Neural cell (in vitro differentiated cells): ENCODE results near the gene CATSPERE. TPM values are rescaled to one million over a fixed set of nuclear protein-coding genes. Genes with fewer than 3 reads are reported as not detected.

ENCODE experiments used
- H2AFZ ChIP-seq: fragments of 200-600, 300-800 bp; sonication (generic), shearing (Covaris generic); 2 replicates; pipeline ENCODE4 v1.6.0; 2014; ENCODE audit warnings: low read depth, mild to moderate bottlenecking, antibody characterized with exemption, low read length, moderate library complexity
- H3F3A ChIP-seq: fragments of 200-600 bp; shearing (Covaris generic); 2 replicates; pipeline ENCODE4 v1.6.1; 2016; ENCODE audit warnings: mild to moderate bottlenecking, moderate library complexity, mixed read lengths, antibody characterized with exemption, low read length; ENCODE audit not compliant: insufficient read depth, poor library complexity, severe bottlenecking
- H3K27ac ChIP-seq: fragments of 200-600, 300-800 bp; sonication (generic), shearing (Covaris generic); 2 replicates; pipeline ENCODE4 v1.5.1; 2014; ENCODE audit warnings: mild to moderate bottlenecking, low read length, moderate library complexity
- H3K27me3 ChIP-seq: fragments of 300-800, 200-600 bp; sonication (generic), shearing (Covaris generic); 2 replicates; pipeline ENCODE4 v1.6.0; 2014; ENCODE audit warnings: mild to moderate bottlenecking, low read depth, low read length, moderate library complexity; ENCODE audit not compliant: insufficient read depth
- H3K36me3 ChIP-seq: fragments of 300-800, 200-600 bp; sonication (generic), shearing (Covaris generic); 2 replicates; pipeline ENCODE4 v1.5.1; 2014; ENCODE audit warnings: mild to moderate bottlenecking, antibody characterized with exemption, low read length, moderate library complexity; ENCODE audit not compliant: insufficient read depth
- H3K4me2 ChIP-seq: fragments of 300-800, 200-600 bp; sonication (generic), shearing (Covaris generic); 2 replicates; pipeline ENCODE4 v1.6.0; 2014; ENCODE audit warnings: mild to moderate bottlenecking, low read length
- H3K4me3 ChIP-seq: fragments of 300-800, 200-600 bp; sonication (generic), shearing (Covaris generic); 2 replicates; pipeline ENCODE4 v1.5.1; 2014; ENCODE audit warnings: mild to moderate bottlenecking, low read length, moderate library complexity
- H3K79me2 ChIP-seq: fragments of 200-600 bp; shearing (Covaris generic); replicated peaks from 2 replicates; pipeline ENCODE4 v1.6.0; 2014; ENCODE audit warnings: mild to moderate bottlenecking, low read length, moderate library complexity; ENCODE audit not compliant: insufficient read depth
- H3K9ac ChIP-seq: fragments of 300-800, 200-600 bp; sonication (generic), shearing (Covaris generic); 2 replicates; pipeline ENCODE4 v1.6.1; 2016; ENCODE audit warnings: mild to moderate bottlenecking, low read length, mixed read lengths
- H3K9me2 ChIP-seq: fragments of 200-600 bp; shearing (Covaris generic); 2 replicates; pipeline ENCODE4 v1.6.1; 2016; ENCODE audit warnings: mild to moderate bottlenecking, low read length, mixed read lengths; ENCODE audit not compliant: insufficient read depth
- H3K9me3 ChIP-seq: fragments of 200-600, 300-800 bp; sonication (generic), shearing (Covaris generic); 2 replicates; pipeline ENCODE4 v1.6.1; 2016; ENCODE audit warnings: mild to moderate bottlenecking, mixed run types, low read length, moderate library complexity, mixed read lengths
- H4K20me1 ChIP-seq: fragments of 200-600 bp; shearing (Covaris generic); 2 replicates; pipeline ENCODE4 v1.6.1; 2016; ENCODE audit warnings: mild to moderate bottlenecking, mixed run types; ENCODE audit not compliant: insufficient read depth
- CTCF ChIP-seq: fragments of 450-650 bp; IDR thresholded peaks from 2 replicates; pipeline ENCODE4 v1.5.1; 2014; ENCODE audit warnings: antibody characterized with exemption, mild to moderate bottlenecking, moderate library complexity; ENCODE audit not compliant: poor library complexity, severe bottlenecking
- EP300 ChIP-seq: fragments of 450-650 bp; conservative IDR thresholded peaks from 2 replicates; pipeline ENCODE4 v1.6.1; 2014; ENCODE audit warnings: antibody characterized with exemption, mild to moderate bottlenecking, moderate library complexity; ENCODE audit not compliant: poor library complexity, severe bottlenecking
- EZH2 ChIP-seq: fragments of 200-600, 300-800 bp; shearing (Covaris generic), sonication (generic); IDR thresholded peaks from 2 replicates; pipeline ENCODE4 v1.6.1; 2014; ENCODE audit warnings: antibody characterized with exemption, low read length, borderline replicate concordance, mild to moderate bottlenecking; ENCODE audit not compliant: insufficient read depth, poor library complexity, severe bottlenecking
- MXI1 ChIP-seq: fragments of 450-650 bp; conservative IDR thresholded peaks from 2 replicates; pipeline ENCODE4 v1.6.1; 2014; ENCODE audit warnings: antibody characterized with exemption, mild to moderate bottlenecking; ENCODE audit not compliant: poor library complexity, severe bottlenecking
- POLR2AphosphoS5 ChIP-seq: IDR thresholded peaks from 2 replicates; pipeline ENCODE4 v1.6.1; 2012
- RAD21 ChIP-seq: fragments of 450-650 bp; conservative IDR thresholded peaks from 2 replicates; pipeline ENCODE4 v1.6.1; 2014; ENCODE audit warnings: antibody characterized with exemption, mild to moderate bottlenecking, moderate library complexity
- REST ChIP-seq: IDR thresholded peaks from 2 replicates; pipeline ENCODE4 v1.6.1; 2012; ENCODE audit warnings: borderline replicate concordance
- SMC3 ChIP-seq: fragments of 450-650 bp; conservative IDR thresholded peaks from 2 replicates; pipeline ENCODE4 v1.6.1; 2014; ENCODE audit warnings: antibody characterized with exemption, mild to moderate bottlenecking, moderate library complexity; ENCODE audit not compliant: poor library complexity
- TAF1 ChIP-seq: IDR thresholded peaks from 2 replicates; pipeline ENCODE4 v1.6.1; 2012; ENCODE audit warnings: low read depth
- polyA plus RNA-seq: library from polyadenylated mRNA; depleted of rRNA; stranded (reverse); fragments of >200 nt; gene quantifications from 2 replicates; pipeline ENCODE4 v1.2.3, GENCODE V29; 2014

Gene CATSPERE
- polyA plus RNA-seq, 1 donor from 2014 or later: 5.6 TPM

GRCh38 chr1:244640917-244641316, 179.8 kb downstream of the CATSPERE start:
- Histone ChIP-seq H3K27me3 (no peaks in the 10 kb centered on the region), H2AFZ (no peak overlapping the region), H4K20me1 (no peaks in the 10 kb centered on the region), H3K79me2 (no peaks in the 10 kb centered on the region), H3K9ac (no peak overlapping the region), H3K9me2 (no peaks in the 10 kb centered on the region), H3K36me3 (no peaks in the 10 kb centered on the region), H3K27ac (no peak overlapping the region), H3K4me3 (no peak overlapping the region), H3K9me3 (no peaks in the 10 kb centered on the region), H3F3A (no peaks in the 10 kb centered on the region), H3K4me2 (no peak overlapping the region)
- TF ChIP-seq POLR2AphosphoS5 (no peak), CTCF (no peak), REST (no peak), EZH2 (no peak)

DNA sequence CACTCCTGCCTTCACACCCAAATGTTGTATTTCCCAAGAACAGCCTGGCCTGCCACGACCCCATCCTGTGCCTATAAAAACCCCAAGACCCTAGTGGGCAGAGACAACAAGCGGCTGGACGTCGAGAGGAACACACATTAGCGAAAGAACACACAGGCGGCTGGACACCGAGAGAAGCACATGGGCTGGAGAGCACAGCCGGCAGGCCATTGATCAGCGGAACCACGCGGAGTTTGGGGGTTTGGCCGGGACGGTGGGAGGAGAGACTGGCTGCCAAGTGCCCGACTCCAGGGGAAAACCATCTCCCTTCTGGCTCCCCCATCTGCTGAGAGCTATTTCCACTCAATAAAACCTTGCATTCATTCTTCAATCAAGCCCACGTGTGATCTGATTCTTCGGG, 181.5 kb downstream of the CATSPERE start:
- TF ChIP-seq CTCF: no peak
- TF ChIP-seq POLR2AphosphoS5: no peak
- TF ChIP-seq REST: no peak
- no peak for TF ChIP-seq TAF1
- no peak for TF ChIP-seq RAD21
- TF ChIP-seq SMC3: no peak
- no peak for TF ChIP-seq EZH2
- TF ChIP-seq MXI1: no peak
- no peak for TF ChIP-seq EP300
- Histone ChIP-seq H3K27ac (no peak overlapping the region), H3K9me3 (no peaks in the 10 kb centered on the region), H3F3A (no peaks in the 10 kb centered on the region), H3K4me2 (no peak overlapping the region), H3K36me3 (no peaks in the 10 kb centered on the region), H3K4me3 (no peak overlapping the region), H3K9me2 (no peaks in the 10 kb centered on the region), H3K79me2 (no peaks in the 10 kb centered on the region), H2AFZ (no peak overlapping the region), H4K20me1 (no peaks in the 10 kb centered on the region), H3K27me3 (no peaks in the 10 kb centered on the region), H3K9ac (no peak overlapping the region)
